Measurements from ENCODE around the gene FRMPD4.

FRMPD4 gene

GRCh38 chrX:12617241-12617640 lies 479.0 kb downstream of the FRMPD4 start:
- no peak overlapping the region for H3K4me3 ChIP-seq (ENCODE audit: low read depth, low read length)
- TF ChIP-seq CTCF (IDR thresholded peaks at IDR 0.05; ENCODE audit: borderline replicate concordance, insufficient read depth, low read depth, low read length) = no peak

GRCh38 chrX:12647230-12647629 lies 509.0 kb downstream of the FRMPD4 start:
- no peak for TF ChIP-seq CTCF (IDR thresholded peaks at IDR 0.05; ENCODE audit: borderline replicate concordance, insufficient read depth, low read depth, low read length)
- H3K4me3 ChIP-seq (ENCODE audit: low read depth, low read length) = no peak overlapping the region

- TF ChIP-seq CTCF (IDR thresholded peaks at IDR 0.05; ENCODE audit: borderline replicate concordance, insufficient read depth, low read depth, low read length) = no peak
- H3K4me3 ChIP-seq (ENCODE audit: low read depth, low read length) = no peak overlapping the region
Observed at GRCh38 chrX:12648995-12649394, 510.7 kb downstream of the FRMPD4 start.

- no peak overlapping the region for H3K4me3 ChIP-seq (ENCODE audit: low read depth, low read length)
- TF ChIP-seq CTCF (IDR thresholded peaks at IDR 0.05; ENCODE audit: borderline replicate concordance, insufficient read depth, low read depth, low read length) = no peak
Observed at GRCh38 chrX:12657433-12657832, 519.2 kb downstream of the FRMPD4 start.

- no peak overlapping the region for H3K4me3 ChIP-seq (ENCODE audit: low read depth, low read length)
- TF ChIP-seq CTCF (IDR thresholded peaks at IDR 0.05; ENCODE audit: borderline replicate concordance, insufficient read depth, low read depth, low read length) = no peak
Observed at GRCh38 chrX:12657881-12658280, 519.6 kb downstream of the FRMPD4 start.

- H3K4me3 ChIP-seq (ENCODE audit: low read depth, low read length) = no peak overlapping the region
- no peak for TF ChIP-seq CTCF (IDR thresholded peaks at IDR 0.05; ENCODE audit: borderline replicate concordance, insufficient read depth, low read depth, low read length)
Observed at GRCh38 chrX:12661464-12661863, 523.2 kb downstream of the FRMPD4 start.

- no peak for TF ChIP-seq CTCF (IDR thresholded peaks at IDR 0.05; ENCODE audit: borderline replicate concordance, insufficient read depth, low read depth, low read length)
- no peak overlapping the region for H3K4me3 ChIP-seq (ENCODE audit: low read depth, low read length)
Observed at GRCh38 chrX:12672367-12673106, 534.3 kb downstream of the FRMPD4 start.

Data from GM12875 (cell line).